ENCODE measurements around the gene CHI3L2. TPM values are rescaled to one million over a fixed set of nuclear protein-coding genes. Genes with fewer than 3 reads are reported as not detected.
A peak's percentile ranks its signal among the peaks of the same experiment; 100 is the strongest.

CHI3L2 gene
- total RNA-seq, 1 donor from 2014 or later = 1.1 TPM

DNA sequence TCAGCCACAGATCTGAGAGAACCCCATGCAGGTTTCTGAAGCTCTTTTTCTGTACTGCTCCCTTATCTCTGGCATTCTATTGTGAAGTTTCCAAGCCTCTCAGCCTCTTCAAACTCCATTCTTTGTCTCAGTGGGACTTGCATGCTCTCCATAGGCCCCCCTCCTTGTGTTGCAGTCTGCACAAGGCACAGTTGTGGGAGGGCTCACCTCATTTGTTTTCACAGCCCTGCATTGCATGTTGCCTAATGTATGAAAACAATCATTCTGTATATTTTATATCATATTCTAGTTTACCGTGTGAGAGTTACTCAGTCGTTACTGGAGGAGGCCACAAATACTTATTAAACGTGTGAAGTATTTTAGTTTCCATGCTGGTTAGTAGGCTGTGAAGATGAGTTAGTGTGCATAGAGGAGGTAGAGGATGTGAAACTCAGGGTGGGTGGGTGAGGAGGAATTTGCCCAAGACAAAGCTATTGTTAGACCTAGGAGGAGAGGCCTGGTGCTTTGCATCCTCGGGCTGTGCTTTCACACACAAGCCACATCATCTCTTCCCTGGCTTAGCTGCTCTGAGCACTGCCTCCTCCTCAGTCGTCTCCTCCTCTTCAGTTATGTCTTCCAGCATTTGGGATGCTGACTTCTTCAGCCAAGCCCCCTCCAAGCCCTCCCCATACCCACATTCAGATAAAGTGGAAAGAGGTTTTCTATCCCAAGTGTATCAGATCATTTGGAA, 7.8 kb upstream of the CHI3L2 start:
- Histone ChIP-seq H3K9me3 (replicated peaks) (no peaks in the 10 kb centered on the region), H3K27ac (replicated peaks) (no peak overlapping the region), H3K27me3 (ENCODE audit: low read depth) (no peaks in the 10 kb centered on the region), H3K4me1 (peaks cover 8% of the 10 kb centered on the region), H3K4me3 (no peak overlapping the region), H3K36me3 (no peaks in the 10 kb centered on the region)
- no peak for DNase-seq
- intact Hi-C loops (cut with micrococcal nuclease) = no loop called here
- TF ChIP-seq, protein P1, sequence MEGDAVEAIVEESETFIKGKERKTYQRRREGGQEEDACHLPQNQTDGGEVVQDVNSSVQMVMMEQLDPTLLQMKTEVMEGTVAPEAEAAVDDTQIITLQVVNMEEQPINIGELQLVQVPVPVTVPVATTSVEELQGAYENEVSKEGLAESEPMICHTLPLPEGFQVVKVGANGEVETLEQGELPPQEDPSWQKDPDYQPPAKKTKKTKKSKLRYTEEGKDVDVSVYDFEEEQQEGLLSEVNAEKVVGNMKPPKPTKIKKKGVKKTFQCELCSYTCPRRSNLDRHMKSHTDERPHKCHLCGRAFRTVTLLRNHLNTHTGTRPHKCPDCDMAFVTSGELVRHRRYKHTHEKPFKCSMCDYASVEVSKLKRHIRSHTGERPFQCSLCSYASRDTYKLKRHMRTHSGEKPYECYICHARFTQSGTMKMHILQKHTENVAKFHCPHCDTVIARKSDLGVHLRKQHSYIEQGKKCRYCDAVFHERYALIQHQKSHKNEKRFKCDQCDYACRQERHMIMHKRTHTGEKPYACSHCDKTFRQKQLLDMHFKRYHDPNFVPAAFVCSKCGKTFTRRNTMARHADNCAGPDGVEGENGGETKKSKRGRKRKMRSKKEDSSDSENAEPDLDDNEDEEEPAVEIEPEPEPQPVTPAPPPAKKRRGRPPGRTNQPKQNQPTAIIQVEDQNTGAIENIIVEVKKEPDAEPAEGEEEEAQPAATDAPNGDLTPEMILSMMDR (IDR thresholded peaks at IDR 0.05; ENCODE audit: borderline replicate concordance) = no peak

DNA sequence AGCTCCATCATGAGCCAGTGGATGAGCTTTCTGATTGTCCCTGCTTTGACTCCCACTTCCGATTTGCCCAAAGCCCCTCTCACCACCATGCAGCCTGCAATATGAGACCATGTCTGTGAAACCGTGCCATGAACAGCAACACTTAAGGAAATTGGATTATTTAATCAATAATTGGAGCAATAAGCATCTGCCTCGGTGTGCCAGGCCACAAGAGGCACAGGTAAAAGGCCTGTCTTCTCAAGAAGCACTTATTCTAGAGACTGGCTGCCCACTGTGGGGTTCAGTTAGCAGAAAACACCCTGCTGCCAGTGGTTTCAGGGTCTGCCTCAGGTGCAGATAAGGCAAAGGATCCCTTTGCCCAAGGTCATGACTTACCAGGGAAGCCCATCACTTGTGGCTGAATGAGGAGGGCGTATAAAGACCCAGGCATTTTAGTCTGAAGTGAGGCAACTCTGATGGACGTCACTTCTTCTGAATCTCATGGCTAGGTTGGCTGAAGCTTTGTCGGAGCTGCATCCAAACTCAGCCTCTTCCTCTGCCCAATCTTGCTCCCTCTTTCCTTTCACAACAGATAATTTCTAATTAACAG, 7.1 kb upstream of the CHI3L2 start:
- no peaks in the 10 kb centered on the region for H3K9me3 ChIP-seq (replicated peaks)
- no peaks in the 10 kb centered on the region for H3K36me3 ChIP-seq
- intact Hi-C loops (cut with micrococcal nuclease) = no loop called here
- TF ChIP-seq, protein P1 (IDR thresholded peaks at IDR 0.05; ENCODE audit: borderline replicate concordance) = no peak
- DNase-seq = no peak
- no peaks in the 10 kb centered on the region for H3K27me3 ChIP-seq (ENCODE audit: low read depth)
- no peak overlapping the region for H3K27ac ChIP-seq (replicated peaks)
- H3K4me3 ChIP-seq = no peak overlapping the region
- peaks cover 8% of the 10 kb centered on the region for H3K4me1 ChIP-seq

DNA sequence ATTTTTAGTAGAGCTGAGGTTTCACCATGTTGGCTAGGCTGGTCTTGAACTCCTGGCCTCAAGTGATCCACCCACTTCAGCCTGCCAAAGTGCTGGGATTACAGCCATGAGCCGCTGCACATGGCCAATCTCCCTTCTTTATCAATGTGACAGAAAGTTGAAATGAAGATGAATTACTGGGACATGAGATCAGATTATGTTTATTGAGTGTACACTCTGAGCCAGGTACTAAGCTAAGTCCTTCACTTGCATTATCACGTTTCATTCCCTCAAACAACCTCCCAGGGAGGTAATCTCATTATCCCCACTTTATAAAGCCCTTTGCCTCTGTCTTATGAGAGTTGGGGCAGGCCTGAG, 6.3 kb upstream of the CHI3L2 start:
- DNase-seq = no peak
- H3K36me3 ChIP-seq = no peaks in the 10 kb centered on the region
- H3K4me3 ChIP-seq = no peak overlapping the region
- intact Hi-C loops (cut with micrococcal nuclease) = no loop called here
- H3K27ac ChIP-seq (replicated peaks) = no peak overlapping the region
- peaks cover 8% of the 10 kb centered on the region for H3K4me1 ChIP-seq
- no peaks in the 10 kb centered on the region for H3K9me3 ChIP-seq (replicated peaks)
- H3K27me3 ChIP-seq (ENCODE audit: low read depth) = no peaks in the 10 kb centered on the region
- TF ChIP-seq, protein P1 (IDR thresholded peaks at IDR 0.05; ENCODE audit: borderline replicate concordance) = no peak

DNA sequence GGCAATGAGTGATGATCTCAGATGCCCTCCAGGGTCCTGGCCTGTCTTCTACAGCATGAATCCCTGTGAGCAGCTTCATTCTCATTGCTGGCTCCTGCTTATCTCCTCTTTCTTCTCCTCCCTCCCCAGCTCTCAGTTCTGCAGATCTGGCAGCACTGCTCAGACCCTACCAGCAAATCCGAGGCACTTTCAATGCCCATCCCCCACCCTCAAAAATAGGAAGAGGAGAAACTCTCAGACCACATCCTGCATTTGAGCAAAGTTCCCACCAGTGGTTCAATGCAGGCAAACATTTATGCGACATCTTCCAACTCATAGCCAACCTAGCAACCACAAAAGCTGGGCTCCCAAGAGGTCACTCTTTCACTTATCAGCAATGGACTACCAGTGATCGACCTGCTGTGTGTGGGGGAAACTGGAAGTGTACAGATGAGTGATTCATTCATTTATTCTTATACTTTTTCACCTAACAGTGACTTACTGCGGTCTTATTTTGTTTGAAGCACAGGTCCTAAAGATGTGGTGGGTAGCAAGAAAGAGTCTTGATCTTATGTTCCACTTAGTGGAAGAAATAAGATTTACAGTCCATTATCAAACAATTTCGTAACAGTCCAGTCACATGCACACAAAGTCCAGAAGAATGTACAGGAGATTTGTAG, 5.8 kb upstream of the CHI3L2 start:
- no peak overlapping the region for H3K4me3 ChIP-seq
- H3K27ac ChIP-seq (replicated peaks) = no peak overlapping the region
- DNase-seq = no peak
- H3K4me1 ChIP-seq = peaks cover 8% of the 10 kb centered on the region
- no peaks in the 10 kb centered on the region for H3K36me3 ChIP-seq
- intact Hi-C loops (cut with micrococcal nuclease) = no loop called here
- no peaks in the 10 kb centered on the region for H3K27me3 ChIP-seq (ENCODE audit: low read depth)
- TF ChIP-seq, protein P1 (IDR thresholded peaks at IDR 0.05; ENCODE audit: borderline replicate concordance) = no peak
- H3K9me3 ChIP-seq (replicated peaks) = no peaks in the 10 kb centered on the region

DNA sequence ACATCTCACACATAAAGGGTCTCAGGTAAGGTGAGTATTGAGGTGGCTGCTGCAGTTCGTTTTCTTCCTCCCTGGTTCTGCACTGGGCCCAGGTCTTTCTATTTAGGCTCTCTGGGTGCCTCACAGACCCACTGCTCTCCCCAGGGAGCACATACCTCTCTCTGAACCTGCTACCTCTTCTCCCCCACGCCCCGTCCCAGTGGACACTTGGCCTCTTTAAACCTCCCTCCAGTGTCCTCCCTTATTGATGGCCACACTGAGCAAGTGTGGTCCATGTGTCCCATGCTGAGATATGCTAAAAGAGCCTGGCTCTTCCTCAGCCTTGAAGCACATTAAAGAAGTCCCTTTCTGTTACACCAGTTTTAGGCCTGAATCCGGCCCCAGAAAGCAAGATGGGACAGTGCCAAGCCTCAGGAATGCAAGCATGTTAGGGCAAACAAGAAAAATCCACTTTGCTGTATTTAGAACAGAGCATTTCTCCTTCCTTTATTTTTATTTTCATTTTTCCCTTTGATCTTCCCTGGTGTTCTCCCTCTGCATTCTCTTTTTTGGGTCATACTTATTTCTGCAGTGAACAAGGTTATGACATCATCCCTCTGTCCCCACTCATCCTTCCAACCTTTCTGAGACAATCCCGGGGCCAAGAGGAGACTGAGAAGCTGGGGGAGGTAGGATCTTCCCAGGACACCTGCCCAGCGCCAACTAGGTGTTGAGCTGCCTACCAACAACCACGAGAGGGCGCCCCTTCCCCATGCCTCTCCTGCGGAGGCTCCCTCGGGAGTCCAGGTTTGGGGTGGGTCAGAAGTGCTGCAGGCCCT, 5.0 kb upstream of the CHI3L2 start:
- no peak overlapping the region for H3K4me3 ChIP-seq
- peak; percentile 56 for DNase-seq
- intact Hi-C loops (cut with micrococcal nuclease) = no loop called here
- no peaks in the 10 kb centered on the region for H3K36me3 ChIP-seq
- TF ChIP-seq, protein P1 (IDR thresholded peaks at IDR 0.05; ENCODE audit: borderline replicate concordance) = peak; percentile 86
- H3K27me3 ChIP-seq (ENCODE audit: low read depth) = no peaks in the 10 kb centered on the region
- H3K4me1 ChIP-seq = peaks cover 8% of the 10 kb centered on the region
- no peaks in the 10 kb centered on the region for H3K9me3 ChIP-seq (replicated peaks)
- H3K27ac ChIP-seq (replicated peaks) = no peak overlapping the region
